ENCODE measurements around the gene PNMA8B. TPM values are rescaled to one million over a fixed set of nuclear protein-coding genes. Genes with fewer than 3 reads are reported as not detected.
A peak's percentile ranks its signal among the peaks of the same experiment; 100 is the strongest.

PNMA8B gene
- total and polyA plus RNA-seq, 9 donors, result 1.8 to 4.3 (median 3.5) TPM

DNA sequence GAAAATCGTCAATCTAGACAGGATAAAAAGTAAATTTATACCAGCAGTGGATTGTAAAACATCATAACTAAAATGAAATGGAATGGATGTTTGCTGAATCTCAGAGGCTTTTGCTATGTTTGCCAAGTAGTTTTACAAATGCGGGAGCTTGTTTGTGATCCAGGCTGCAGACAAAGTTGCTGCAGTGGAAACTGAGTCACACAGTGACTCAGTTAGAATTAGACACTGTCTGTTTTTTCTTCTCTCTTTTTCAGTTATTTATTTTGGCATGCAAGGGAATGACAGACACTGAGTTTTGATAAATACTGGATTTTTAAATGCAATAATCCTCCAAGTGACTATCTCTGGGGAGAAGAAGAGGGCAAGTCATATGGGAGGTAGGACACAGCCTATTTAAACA is 19.7 kb downstream of the PNMA8B start:
- H3K27ac ChIP-seq (ENCODE audit: low read length), result no peak overlapping the region
- H3K27me3 ChIP-seq (ENCODE audit: control insufficient read depth, insufficient read depth, low read length), result no peaks in the 10 kb centered on the region
- no peaks in the 10 kb centered on the region for H3K36me3 ChIP-seq (ENCODE audit: control insufficient read depth, insufficient read depth, low read length)
- peaks cover 50% of the 10 kb centered on the region for H3K4me1 ChIP-seq (ENCODE audit: control insufficient read depth, insufficient read depth, low read length)
- DNase-seq, result no peak
- H3K4me3 ChIP-seq (ENCODE audit: low read length), result no peak overlapping the region
- no peaks in the 10 kb centered on the region for H3K9me3 ChIP-seq (replicated peaks; ENCODE audit: control insufficient read depth, low read depth, low read length)
- WGBS (ENCODE audit: insufficient coverage), result no CpG with 5 or more reads among the region's 2 CpGs

DNA sequence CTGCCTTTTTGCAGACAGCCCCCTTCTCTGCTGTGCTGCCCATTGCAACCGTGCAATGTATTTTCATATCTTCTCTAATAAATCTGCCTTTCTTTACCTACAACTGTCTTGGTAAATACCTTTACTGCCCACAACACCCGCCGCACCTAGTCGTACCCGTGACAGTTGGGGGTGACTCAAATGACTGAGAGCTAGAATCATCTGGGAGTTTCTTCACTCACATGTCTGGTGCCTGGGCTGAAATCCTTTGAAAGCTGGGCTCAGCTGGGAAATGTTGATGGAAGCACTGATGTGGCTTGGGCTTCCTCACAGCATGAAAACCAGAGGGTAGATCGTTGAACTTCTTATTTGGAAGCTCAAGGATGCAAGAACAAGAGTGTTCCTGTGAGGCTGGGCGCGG is 21.5 kb downstream of the PNMA8B start:
- no peak for DNase-seq
- Histone ChIP-seq H3K27ac (ENCODE audit: low read length) (no peak overlapping the region), H3K27me3 (ENCODE audit: control insufficient read depth, insufficient read depth, low read length) (peaks cover 3% of the 10 kb centered on the region), H3K4me1 (ENCODE audit: control insufficient read depth, insufficient read depth, low read length) (peaks cover 54% of the 10 kb centered on the region), H3K4me3 (ENCODE audit: low read length) (no peak overlapping the region), H3K9me3 (replicated peaks; ENCODE audit: control insufficient read depth, low read depth, low read length) (no peaks in the 10 kb centered on the region), H3K36me3 (ENCODE audit: control insufficient read depth, insufficient read depth, low read length) (peaks cover 5% of the 10 kb centered on the region)
- 89% methylated on average over 6 of the region's 8 CpGs for WGBS (ENCODE audit: insufficient coverage)

DNA sequence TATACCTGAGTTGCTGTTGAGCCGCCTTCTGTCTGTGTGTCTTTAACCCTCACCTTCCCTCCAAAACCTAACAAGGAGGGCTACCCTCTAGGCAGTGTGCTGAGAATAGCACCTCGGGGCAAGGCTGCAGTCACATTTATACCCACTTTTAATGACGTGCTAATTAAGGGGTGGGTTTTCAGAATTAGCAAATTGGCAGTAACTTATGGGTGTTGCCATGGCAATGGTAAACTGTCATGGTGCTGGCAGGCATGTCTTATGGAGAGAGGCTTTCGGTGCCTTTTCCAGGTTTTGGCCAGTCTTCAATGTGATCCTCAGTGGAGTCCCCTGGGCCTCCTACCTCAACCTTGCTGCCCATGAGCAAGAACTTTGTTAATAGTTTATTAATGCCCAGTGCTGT is 23.1 kb downstream of the PNMA8B start:
- peaks cover 53% of the 10 kb centered on the region for H3K4me1 ChIP-seq (ENCODE audit: control insufficient read depth, insufficient read depth, low read length)
- H3K36me3 ChIP-seq (ENCODE audit: control insufficient read depth, insufficient read depth, low read length), result peaks cover 14% of the 10 kb centered on the region
- peak overlapping the region; percentile 95 for H3K27ac ChIP-seq (ENCODE audit: low read length)
- DNase-seq, result peak; percentile 16
- no peak overlapping the region for H3K4me3 ChIP-seq (ENCODE audit: low read length)
- H3K9me3 ChIP-seq (replicated peaks; ENCODE audit: control insufficient read depth, low read depth, low read length), result no peaks in the 10 kb centered on the region
- 80% methylated on average over 2 of the region's 4 CpGs for WGBS (ENCODE audit: insufficient coverage)
- peaks cover 3% of the 10 kb centered on the region for H3K27me3 ChIP-seq (ENCODE audit: control insufficient read depth, insufficient read depth, low read length)

DNA sequence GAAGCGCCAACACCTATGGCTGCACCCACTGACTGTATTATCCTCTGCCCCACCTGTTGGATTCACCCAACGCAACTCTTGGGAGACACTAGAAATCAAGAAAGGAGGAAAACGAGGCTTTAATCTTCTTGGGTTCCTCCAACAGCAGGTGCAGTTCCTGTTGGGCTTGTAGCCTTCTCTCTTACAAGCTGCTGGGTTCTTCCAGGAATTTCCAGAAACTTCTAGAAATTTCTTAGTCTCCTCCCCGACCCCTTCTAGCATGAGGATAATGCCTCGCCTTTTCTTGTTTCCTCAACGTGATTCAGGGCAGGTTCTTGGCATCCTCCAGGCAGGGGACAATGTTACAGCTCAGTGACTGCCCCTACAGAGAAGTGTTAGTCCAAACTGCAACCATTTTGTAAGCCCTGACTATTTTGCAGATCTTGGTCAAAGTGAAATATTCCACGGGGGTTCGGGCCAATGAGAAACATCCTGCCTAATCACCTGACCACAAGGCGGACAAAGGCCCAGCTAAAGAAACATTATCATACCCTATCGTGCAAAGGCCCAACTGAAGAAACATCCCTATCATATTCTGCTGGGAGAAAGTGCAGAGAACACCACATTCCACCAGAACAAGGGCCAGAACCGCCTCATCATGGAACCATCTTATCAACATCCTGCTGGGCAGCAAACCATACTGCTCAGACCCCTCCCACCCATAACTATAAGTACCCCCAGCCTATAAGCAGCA is 23.7 kb downstream of the PNMA8B start:
- Histone ChIP-seq H3K27ac (ENCODE audit: low read length) (peak overlapping the region; percentile 95), H3K27me3 (ENCODE audit: control insufficient read depth, insufficient read depth, low read length) (peaks cover 3% of the 10 kb centered on the region)
- 50% methylated on average over 7 of the region's 11 CpGs for WGBS (ENCODE audit: insufficient coverage)

DNA sequence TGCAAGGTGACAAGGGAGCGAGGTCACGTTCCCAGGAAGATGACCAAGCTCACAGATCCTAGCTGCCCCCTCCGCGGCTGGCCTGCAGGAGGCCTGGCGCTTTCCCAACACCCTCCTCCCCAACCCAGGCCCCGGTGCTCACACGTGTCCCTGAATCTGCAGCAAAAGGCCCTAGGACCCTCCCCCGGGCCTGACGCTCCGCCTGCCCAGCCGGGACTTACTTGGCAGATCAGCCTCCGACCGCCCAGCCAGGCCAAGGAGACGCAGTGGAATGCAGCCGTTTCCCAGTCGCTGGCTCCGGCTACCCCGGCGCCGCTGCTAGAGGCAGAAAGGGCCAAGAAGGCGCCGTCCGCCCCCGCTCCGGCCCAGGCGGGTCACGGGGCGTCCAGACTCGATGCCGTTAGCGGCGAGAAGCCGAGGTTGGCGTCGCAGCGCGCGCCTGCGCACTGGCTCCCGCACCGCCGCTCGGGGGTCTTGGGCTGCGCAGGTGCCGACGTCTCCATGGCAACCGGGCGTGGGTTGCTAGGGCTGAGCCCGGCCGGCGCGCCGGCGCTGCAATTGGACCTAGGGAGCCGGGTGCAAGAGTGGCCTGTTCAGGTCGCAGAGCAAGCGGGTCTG is 24.4 kb downstream of the PNMA8B start, which contains the start of gene PNMA8A:
Gene PNMA8A, minus strand, starts transcription at position 448 of the 618 bp plus-strand sequence. CDS start 528 bp downstream, outside the sequence.
- peak; percentile 96 for DNase-seq
- Histone ChIP-seq H3K27ac (ENCODE audit: low read length) (peak within 1 kb of the TSS; percentile 95), H3K27me3 (ENCODE audit: control insufficient read depth, insufficient read depth, low read length) (peaks cover 3% of the 10 kb centered on the region), H3K36me3 (ENCODE audit: control insufficient read depth, insufficient read depth, low read length) (peaks cover 15% of the 10 kb centered on the region), H3K4me3 (ENCODE audit: low read length) (peak within 1 kb of the TSS; percentile 61), H3K9me3 (replicated peaks; ENCODE audit: control insufficient read depth, low read depth, low read length) (no peaks in the 10 kb centered on the region), H3K4me1 (ENCODE audit: control insufficient read depth, insufficient read depth, low read length) (peaks cover 58% of the 10 kb centered on the region)
- WGBS (ENCODE audit: insufficient coverage), result 1% methylated on average over 56 of the region's 57 CpGs

More for the DNA sequence above, 23.7 kb downstream of the PNMA8B start:
- no peaks in the 10 kb centered on the region for H3K9me3 ChIP-seq (replicated peaks; ENCODE audit: control insufficient read depth, low read depth, low read length)
- peaks cover 15% of the 10 kb centered on the region for H3K36me3 ChIP-seq (ENCODE audit: control insufficient read depth, insufficient read depth, low read length)
- DNase-seq, result peak; percentile 59
- peaks cover 57% of the 10 kb centered on the region for H3K4me1 ChIP-seq (ENCODE audit: control insufficient read depth, insufficient read depth, low read length)
- H3K4me3 ChIP-seq (ENCODE audit: low read length), result peak overlapping the region; percentile 61

DNA sequence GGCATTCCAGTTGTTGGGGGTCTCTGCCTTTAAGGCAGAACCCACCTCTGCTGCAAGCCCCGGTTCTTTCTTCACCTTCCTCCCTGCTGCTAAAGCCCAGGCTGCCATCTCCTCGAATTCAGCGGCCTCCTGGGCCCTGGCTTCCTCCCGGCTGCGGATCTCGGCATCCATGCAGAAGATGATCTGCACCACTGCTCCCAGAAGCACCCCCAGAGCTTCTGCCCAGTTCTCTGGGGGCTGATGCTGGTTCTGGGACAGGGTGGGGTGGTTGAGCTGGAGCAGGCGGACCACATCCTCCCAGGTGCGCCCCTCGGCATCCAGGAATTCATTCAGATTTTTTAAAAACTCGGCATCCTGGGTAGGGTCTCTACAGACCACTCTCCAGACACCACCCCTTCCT is 25.3 kb downstream of the PNMA8B start:
- H3K36me3 ChIP-seq (ENCODE audit: control insufficient read depth, insufficient read depth, low read length), result peaks cover 15% of the 10 kb centered on the region
- peaks cover 3% of the 10 kb centered on the region for H3K27me3 ChIP-seq (ENCODE audit: control insufficient read depth, insufficient read depth, low read length)
- peaks cover 57% of the 10 kb centered on the region for H3K4me1 ChIP-seq (ENCODE audit: control insufficient read depth, insufficient read depth, low read length)
- H3K4me3 ChIP-seq (ENCODE audit: low read length), result peak overlapping the region; percentile 61
- H3K27ac ChIP-seq (ENCODE audit: low read length), result peak overlapping the region; percentile 95
- no peaks in the 10 kb centered on the region for H3K9me3 ChIP-seq (replicated peaks; ENCODE audit: control insufficient read depth, low read depth, low read length)
- DNase-seq, result no peak
- WGBS (ENCODE audit: insufficient coverage), result 84% methylated on average over 4 of the region's 10 CpGs

DNA sequence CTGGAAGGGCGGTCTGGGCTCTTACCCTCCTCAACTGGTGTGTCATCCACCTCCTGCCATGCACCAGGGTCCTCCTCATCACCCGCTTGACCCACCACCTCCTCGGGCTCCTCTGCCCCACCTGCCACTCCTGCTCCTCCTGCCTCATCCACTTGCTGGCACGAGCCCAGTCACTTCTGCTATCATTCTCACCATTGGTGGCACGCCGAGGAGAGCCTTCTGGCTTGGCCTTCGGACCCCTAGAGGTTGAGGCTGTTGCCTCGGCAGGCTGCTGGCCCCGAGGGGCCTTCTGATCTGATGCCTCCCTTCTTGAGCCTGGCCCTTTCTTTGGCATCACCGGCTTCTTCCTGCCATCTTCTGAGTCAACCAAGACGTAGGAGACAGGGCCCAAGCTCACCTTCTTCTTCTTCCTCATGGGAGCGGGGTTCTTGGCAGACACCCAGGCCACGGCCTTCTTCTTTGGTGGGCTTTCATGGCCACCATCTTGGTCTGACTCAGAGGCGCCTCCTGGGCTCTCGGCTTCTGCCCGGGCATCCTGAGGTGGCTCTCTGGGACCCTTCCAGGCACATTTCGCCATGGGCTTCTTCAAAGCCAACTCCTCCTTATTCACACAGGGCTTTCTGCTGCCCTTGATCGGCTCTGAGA is 26.0 kb downstream of the PNMA8B start:
- H3K4me1 ChIP-seq (ENCODE audit: control insufficient read depth, insufficient read depth, low read length), result peaks cover 57% of the 10 kb centered on the region
- no peaks in the 10 kb centered on the region for H3K9me3 ChIP-seq (replicated peaks; ENCODE audit: control insufficient read depth, low read depth, low read length)
- peaks cover 21% of the 10 kb centered on the region for H3K36me3 ChIP-seq (ENCODE audit: control insufficient read depth, insufficient read depth, low read length)
- no peak overlapping the region for H3K27ac ChIP-seq (ENCODE audit: low read length)
- no peak overlapping the region for H3K4me3 ChIP-seq (ENCODE audit: low read length)
- peak; percentile 13 for DNase-seq
- 96% methylated on average over 17 of the region's 18 CpGs for WGBS (ENCODE audit: insufficient coverage)
- peaks cover 3% of the 10 kb centered on the region for H3K27me3 ChIP-seq (ENCODE audit: control insufficient read depth, insufficient read depth, low read length)

DNA sequence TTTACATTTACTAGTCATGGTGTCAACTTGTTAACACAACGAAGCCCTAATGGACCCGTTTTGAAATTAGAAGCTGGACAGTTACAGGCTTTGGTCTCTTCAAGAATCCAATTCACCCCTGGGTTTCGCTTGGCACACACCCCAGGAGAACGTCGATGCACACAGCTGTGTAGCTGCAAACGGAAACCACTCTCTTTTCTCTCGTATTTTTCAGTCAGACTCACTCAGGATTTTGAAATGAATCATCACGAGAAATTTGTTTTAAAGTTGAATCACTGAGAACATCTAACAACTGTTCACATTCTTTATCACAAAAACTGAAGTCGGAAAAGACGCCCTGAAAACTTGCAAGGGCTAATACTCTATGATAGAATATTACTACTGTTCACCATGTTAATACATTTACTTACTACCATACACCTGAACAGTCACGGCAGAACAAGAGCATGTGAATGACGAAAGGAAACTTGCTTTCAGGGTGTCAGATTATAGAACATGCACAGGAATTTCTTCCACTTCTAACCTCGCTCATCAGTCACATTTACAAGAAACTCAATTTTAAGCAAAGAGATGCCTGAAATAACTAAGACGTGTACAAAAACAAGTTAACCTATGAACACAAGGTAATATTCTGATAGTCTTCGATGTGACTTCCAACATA is 29.0 kb downstream of the PNMA8B start:
- H3K9me3 ChIP-seq (replicated peaks; ENCODE audit: control insufficient read depth, low read depth, low read length), result no peaks in the 10 kb centered on the region
- peak; percentile 90 for DNase-seq
- peaks cover 21% of the 10 kb centered on the region for H3K36me3 ChIP-seq (ENCODE audit: control insufficient read depth, insufficient read depth, low read length)
- no peak overlapping the region for H3K4me3 ChIP-seq (ENCODE audit: low read length)
- 34% methylated on average over 4 of the region's 15 CpGs for WGBS (ENCODE audit: insufficient coverage)
- H3K27me3 ChIP-seq (ENCODE audit: control insufficient read depth, insufficient read depth, low read length), result peaks cover 3% of the 10 kb centered on the region
- peaks cover 46% of the 10 kb centered on the region for H3K4me1 ChIP-seq (ENCODE audit: control insufficient read depth, insufficient read depth, low read length)
- peak overlapping the region; percentile 68 for H3K27ac ChIP-seq (ENCODE audit: low read length)

DNA sequence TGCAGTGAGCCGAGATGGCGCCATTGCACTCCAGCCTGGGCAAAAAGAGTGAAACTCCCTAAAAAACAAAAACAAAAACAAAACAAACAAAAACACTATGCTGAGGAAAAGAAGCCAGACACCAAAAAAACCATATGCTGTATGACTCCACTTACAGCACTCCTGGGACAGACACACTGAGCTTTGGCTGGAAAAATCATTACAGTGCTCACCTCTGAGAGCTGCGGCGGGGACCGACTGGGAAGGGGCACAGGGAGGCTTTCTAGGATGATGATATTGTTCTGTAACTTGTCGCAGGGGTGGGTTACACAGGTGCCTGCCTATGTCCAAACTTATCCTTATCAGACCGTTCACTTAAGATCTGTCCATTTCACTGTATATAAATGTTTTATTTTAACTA is 32.2 kb downstream of the PNMA8B start:
- Histone ChIP-seq H3K36me3 (ENCODE audit: control insufficient read depth, insufficient read depth, low read length) (peaks cover 21% of the 10 kb centered on the region), H3K27ac (ENCODE audit: low read length) (no peak overlapping the region), H3K27me3 (ENCODE audit: control insufficient read depth, insufficient read depth, low read length) (no peaks in the 10 kb centered on the region), H3K9me3 (replicated peaks; ENCODE audit: control insufficient read depth, low read depth, low read length) (no peaks in the 10 kb centered on the region), H3K4me3 (ENCODE audit: low read length) (no peak overlapping the region), H3K4me1 (ENCODE audit: control insufficient read depth, insufficient read depth, low read length) (peaks cover 18% of the 10 kb centered on the region)
- no CpG with 5 or more reads among the region's 7 CpGs for WGBS (ENCODE audit: insufficient coverage)
- peak; percentile 82 for DNase-seq

DNA sequence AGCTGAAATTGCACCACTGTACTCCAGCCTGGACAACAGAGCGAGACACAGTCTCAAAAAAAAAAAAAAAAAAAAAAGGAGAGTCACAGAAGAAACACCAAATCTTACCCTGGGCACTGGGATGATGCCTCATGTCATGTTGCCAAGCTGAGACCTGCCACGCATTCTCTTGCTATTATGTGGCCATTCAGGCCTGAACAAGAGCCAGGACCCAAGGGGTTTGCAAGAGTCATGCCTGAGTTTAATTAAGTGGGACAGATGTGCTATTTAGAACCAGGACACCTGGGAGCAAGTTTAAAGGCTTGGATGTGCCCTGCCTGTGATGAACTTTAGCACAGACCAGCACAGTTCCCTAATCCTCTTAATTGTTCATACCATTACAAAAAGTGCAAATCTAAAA is 34.1 kb downstream of the PNMA8B start:
- 83% methylated on average over 1 of the region's 2 CpGs for WGBS (ENCODE audit: insufficient coverage)
- H3K4me3 ChIP-seq (ENCODE audit: low read length), result no peak overlapping the region
- no peaks in the 10 kb centered on the region for H3K27me3 ChIP-seq (ENCODE audit: control insufficient read depth, insufficient read depth, low read length)
- no peaks in the 10 kb centered on the region for H3K9me3 ChIP-seq (replicated peaks; ENCODE audit: control insufficient read depth, low read depth, low read length)
- peaks cover 10% of the 10 kb centered on the region for H3K4me1 ChIP-seq (ENCODE audit: control insufficient read depth, insufficient read depth, low read length)
- no peak overlapping the region for H3K27ac ChIP-seq (ENCODE audit: low read length)
- peaks cover 12% of the 10 kb centered on the region for H3K36me3 ChIP-seq (ENCODE audit: control insufficient read depth, insufficient read depth, low read length)
- no peak for DNase-seq
